ENCODE measurements around the gene ZNF337. TPM values are rescaled to one million over a fixed set of nuclear protein-coding genes. Genes with fewer than 3 reads are reported as not detected.

ZNF337 gene
- total and polyA plus RNA-seq, 2 of the 13 experiments (the other 11 are each of a cell fraction or from before 2014, with no cell fraction given), result 17.0 to 19.6 TPM

DNA sequence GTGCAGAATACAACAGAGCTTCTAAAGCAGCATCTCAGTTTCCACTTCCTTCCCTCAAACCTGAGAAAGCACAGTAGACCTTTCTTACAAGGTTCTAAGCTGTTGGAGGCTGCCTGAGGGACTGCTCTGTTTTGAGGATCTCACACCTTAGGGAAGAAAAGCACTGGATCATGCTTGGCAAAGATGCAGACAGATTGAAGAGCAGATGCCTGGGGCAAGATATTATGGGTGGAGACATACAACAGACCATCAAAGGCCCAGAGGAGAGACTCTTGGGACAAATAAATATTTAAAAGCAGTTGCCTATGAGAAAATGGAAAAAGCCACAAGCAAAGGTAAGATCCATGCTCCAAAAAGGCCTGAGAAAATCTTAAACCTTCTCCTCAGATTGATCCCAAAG is 6.2 kb downstream of the ZNF337 start (continued):
- TF ChIP-seq ZNF512 (CRISPR knock-in tag; IDR thresholded peaks at IDR 0.05) (no peak), NCOA1 (CRISPR knock-in tag; IDR thresholded peaks at IDR 0.05) (no peak), FLYWCH1 (CRISPR knock-in tag; IDR thresholded peaks at IDR 0.05) (no peak), ZNF792 (CRISPR knock-in tag; IDR thresholded peaks at IDR 0.05) (no peak), TEF (CRISPR knock-in tag; IDR thresholded peaks at IDR 0.05) (no peak), SP140L (CRISPR knock-in tag; IDR thresholded peaks at IDR 0.05; ENCODE audit: borderline replicate concordance) (no peak), ZNF841 (CRISPR knock-in tag; IDR thresholded peaks at IDR 0.05; ENCODE audit: borderline replicate concordance) (no peak), ZMYM4 (CRISPR knock-in tag; IDR thresholded peaks at IDR 0.05) (no peak)
- TF ChIP-seq, protein P1, sequence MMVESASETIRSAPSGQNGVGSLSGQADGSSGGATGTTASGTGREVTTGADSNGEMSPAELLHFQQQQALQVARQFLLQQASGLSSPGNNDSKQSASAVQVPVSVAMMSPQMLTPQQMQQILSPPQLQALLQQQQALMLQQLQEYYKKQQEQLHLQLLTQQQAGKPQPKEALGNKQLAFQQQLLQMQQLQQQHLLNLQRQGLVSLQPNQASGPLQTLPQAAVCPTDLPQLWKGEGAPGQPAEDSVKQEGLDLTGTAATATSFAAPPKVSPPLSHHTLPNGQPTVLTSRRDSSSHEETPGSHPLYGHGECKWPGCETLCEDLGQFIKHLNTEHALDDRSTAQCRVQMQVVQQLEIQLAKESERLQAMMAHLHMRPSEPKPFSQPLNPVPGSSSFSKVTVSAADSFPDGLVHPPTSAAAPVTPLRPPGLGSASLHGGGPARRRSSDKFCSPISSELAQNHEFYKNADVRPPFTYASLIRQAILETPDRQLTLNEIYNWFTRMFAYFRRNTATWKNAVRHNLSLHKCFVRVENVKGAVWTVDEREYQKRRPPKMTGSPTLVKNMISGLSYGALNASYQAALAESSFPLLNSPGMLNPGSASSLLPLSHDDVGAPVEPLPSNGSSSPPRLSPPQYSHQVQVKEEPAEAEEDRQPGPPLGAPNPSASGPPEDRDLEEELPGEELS (CRISPR knock-in tag; IDR thresholded peaks at IDR 0.05), result no peak
